GM19239 (cell line): Measurements from ENCODE around the gene SLC7A11.

ENCODE experiments used
- DNase-seq: peaks from one replicate; pipeline ENCODE4 v3.0.0; 2011; ENCODE audit warnings: low spot score; ENCODE audit not compliant: insufficient read length
- FAIRE-seq: peaks from 2 replicates; lab custom pipeline; 2011; peaks lifted over from hg19 to GRCh38; lab: Jason Lieb, UNC

SLC7A11 gene

DNA sequence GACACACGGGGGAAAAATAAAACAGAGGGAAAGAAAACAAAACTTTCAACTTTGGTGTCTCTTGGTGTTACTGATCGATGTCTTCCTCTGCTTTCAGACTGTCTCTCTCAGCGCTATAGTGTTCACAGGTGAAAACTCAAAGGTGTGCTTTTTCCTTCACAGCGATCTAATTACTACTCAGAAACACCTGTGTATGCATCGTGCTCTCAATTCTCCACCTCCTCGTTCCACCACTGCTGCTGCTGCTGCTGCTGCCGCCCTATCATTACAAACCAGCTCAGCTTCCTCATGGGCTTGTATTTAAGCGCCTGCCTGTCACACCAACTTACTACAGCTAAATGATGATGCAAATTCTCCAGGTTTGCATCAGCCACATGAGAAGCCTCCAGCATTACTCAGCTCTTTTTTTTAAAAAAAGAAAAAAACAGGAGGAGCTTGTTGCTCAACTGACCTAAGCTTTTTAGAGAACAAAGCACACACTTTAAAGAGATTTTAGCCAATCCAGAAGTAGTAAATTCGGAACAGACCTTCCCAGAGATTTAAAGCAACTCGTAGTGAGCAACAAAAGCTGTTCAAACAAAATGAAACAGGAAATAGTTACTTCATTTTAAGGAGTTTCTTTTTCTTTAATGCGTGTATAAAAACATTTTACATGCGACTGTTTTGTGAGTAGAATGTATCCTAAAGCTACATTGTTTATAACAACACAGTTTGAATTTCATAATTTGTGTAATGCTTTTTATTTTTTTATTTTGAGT is at the start of gene SLC7A11:
TSS of gene SLC7A11 (minus strand) at position 274 of the 758 bp plus-strand sequence. CDS start 280 bp downstream, outside the sequence.
- FAIRE-seq: peak; percentile 95
- DNase-seq: peak; percentile 25

DNA sequence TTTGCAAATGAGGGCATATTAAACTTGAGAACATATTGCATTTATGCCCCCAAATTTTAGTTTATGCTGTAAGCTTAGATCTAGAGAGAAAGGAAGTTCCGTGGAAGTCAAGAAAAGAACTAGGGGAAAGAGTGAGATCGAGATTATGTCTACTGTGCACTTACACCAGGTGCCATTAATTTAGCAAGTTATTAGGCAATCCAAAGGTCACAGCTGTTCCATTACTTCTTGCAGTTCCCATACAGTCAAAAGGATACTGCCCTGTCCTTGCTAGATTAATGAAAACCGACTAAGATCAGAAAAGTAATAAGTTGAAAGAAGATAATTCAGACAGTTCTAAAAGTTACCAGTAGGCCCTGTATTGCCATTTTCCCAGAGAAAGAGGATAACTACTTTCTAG is 49.3 kb upstream of the SLC7A11 start:
- no peak for DNase-seq
- no peak for FAIRE-seq

DNA sequence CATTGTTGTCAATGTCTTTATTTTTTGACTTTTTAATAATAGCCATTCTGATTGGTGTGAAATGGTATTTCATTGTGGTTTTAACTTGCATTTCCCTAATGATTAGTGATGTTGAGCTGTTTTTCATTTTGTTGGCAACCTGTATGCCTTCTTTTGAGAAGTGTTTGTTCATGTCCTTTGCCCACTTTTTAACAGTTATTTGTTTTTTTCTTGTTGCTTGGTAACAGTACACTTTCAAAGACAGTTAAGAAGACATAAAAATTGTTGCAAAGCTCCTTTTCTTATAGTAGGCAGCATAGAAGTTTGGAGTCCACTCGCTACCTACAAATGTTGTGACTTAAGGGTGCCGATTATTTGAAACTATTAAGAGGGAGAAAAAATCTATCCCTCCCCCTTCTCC is 48.7 kb upstream of the SLC7A11 start:
- FAIRE-seq (no peak), DNase-seq (no peak)

DNA sequence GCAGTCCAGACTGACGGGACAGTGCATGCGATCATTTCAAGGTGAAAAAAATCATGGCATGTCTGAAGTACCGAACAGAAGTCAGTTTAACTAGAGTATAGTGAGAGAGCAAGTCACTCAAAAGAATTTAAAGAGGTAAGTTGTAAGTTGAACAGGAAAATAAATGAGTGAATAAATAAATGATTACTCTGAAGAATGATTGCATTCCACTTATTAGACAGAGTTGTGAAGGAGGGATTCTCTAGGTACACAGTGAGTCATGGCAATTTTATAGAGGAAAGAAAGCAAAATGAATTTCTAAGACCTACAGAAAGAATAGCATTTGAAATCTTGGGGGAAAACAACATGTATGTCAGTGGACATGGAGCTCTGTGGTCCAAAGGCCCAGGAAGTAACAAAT is 37.1 kb upstream of the SLC7A11 start:
- FAIRE-seq: no peak
- no peak for DNase-seq

DNA sequence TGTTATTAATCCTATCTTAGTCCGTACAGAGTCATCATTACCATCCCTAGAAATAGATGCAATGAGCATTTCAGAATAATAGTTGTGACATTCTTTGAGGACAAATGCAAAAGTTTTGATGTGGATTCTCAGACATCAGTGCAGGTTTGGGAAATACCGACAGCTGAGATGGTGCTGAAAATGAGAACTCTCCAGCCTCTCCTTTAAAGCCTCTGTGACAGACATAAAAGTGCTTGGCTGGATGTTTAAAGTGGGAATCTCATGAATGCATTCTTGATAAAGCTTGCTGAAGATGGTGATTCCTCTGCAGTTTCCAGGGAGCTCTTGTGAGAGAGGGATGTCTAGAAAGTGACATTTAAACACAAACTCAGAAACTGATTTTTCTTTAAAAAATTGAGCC is 35.0 kb upstream of the SLC7A11 start:
- FAIRE-seq (no peak), DNase-seq (no peak)

DNA sequence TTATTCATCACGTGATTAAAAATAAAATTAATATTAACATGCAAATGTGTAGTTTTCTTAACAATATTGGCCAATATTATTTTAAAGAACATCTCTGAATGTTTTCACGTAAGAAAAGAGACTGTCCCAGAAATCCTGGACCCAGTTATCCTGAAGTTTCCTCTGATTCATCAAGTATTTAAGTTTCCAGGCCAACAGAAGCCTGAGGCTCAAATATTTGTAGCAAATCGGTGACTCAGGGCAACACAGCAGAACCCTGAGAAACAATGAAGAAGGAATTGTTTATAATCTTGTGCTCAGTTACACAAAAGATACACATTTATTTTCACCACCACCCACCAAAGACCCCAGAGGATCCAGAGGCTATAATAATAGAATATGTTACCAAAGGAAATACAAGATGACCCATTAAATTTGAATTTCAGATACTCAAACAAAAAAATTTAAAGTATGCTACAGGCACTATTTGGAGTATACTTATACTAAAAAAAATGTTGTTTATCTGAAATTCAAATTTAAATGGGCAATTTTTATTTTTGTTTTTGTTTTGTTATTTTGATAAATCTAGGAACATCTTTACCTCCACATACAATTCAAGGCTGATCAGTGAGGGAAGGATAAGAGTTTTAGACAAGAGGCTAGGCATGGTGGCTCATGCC is 33.9 kb upstream of the SLC7A11 start:
- no peak for DNase-seq
- FAIRE-seq: no peak

DNA sequence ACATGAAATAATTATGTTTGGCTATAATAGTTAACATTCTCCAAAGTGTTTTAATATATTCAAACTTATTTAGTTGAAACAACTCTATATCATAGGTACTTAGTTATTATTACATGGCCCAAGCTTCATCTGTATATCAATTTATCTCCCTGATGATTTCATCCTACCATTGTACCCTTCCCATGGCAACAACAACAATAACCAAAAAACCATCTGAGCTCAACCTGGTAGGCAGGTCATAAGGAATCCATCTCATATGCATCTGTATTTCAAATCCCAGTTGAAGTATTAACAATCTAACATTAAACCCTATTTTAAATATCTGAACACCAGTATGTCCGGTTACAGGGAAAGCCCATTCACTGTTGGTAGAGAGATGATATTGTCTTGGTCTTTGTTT is 33.1 kb upstream of the SLC7A11 start:
- no peak for DNase-seq

DNA sequence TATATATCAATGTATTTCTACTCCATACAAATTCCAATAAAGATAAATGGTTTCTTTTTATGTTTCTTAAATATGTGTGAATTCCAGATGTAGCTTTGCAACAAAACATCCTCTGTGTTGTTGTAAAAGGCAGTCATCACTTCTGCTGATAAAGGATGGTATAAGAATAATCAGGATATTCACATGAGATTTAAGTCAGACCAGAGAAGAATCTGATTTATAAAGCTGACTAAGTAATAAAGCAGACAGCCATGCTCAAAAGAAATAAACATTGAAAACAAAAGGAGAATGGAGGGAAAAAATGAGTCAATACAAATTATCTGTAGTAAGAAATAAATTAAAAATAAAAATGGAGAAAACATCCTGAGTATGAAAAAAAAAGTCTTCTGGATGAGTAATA is 27.0 kb upstream of the SLC7A11 start:
- DNase-seq (no peak), FAIRE-seq (no peak)

More for the DNA sequence above, 33.1 kb upstream of the SLC7A11 start:
- no peak for FAIRE-seq

DNA sequence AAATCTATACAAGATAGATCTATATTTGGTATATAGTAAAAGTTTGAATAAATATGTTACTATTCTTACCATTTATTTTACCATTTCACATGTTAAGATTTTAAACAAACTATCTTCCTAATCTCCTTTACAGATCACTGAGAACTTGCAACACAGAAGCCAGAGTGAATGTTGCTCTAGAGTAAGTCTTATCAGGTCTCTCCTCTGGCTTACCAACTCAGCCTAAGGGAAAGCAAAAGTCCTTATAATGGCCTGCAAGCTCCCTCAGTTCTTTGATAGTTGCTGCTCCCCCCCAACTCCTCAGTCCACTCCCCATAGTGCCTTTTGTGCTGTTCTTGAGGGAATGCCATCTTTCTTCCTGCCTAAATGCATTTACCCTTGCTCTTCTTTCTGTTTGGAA is 25.7 kb upstream of the SLC7A11 start:
- FAIRE-seq (no peak), DNase-seq (no peak)

DNA sequence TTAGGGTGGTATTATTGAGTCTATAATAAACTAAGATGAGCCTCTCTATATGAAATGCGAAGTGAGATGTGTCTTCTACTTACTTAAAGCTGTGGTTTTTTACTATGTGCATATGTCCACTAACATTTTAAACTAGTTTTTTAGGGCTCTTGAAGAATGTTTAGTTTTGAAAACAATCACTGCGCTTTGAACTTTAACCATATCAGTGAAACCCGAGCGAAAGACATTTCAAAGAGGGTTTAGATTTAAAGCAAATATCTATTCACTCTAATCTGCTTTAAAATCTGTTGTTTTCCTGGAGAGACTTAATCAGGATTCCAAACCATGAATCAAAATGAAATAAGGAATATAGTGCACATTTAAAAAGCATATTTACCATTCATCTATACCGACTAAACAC is 24.8 kb upstream of the SLC7A11 start:
- FAIRE-seq (no peak), DNase-seq (no peak)

DNA sequence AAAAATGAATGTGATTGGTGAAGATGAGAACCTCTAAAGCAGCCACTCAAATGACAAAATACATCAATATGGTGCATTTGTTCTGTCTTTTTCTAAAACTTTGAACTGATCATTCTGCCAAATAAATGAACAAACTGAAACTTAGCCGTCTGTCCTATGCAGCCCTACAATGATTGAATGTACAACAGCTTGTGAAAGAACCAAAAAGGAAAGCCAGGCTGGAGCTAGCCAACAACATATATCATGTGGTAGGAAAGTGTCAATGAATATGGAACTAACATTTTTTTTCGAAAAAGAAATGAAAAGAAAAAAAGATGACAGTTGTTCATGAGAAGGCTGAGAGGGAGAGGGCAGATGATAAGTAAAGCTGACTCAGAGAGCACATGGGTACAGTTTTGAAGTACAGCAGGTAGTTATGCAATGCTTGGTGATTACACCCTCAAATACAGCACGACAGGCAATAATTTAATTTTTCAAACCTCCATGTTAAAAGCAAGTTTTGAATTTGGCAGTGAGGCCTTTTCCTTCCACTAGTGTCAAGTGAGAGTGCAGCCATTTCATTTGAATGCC is 21.2 kb upstream of the SLC7A11 start:
- DNase-seq: no peak
- FAIRE-seq: no peak

DNA sequence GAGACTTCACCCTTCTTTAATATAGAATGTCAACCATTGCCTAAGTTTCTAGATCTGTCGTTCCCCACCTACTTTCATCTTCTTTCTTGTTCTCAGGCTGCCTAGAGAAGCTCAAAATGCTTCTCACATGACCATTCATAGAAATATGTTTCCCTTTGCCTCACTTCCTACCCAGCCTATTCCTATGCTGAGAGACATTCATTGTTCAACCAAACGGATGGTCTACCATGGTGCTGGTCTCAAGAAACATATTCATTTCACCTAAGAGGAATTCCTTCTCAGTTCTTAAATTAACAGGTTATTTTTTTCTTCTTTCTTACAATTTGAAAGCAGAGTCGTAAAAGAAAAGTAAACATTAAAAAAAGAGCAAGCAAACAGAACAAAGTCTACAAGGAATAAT is 20.3 kb upstream of the SLC7A11 start:
- no peak for DNase-seq
- FAIRE-seq: no peak

DNA sequence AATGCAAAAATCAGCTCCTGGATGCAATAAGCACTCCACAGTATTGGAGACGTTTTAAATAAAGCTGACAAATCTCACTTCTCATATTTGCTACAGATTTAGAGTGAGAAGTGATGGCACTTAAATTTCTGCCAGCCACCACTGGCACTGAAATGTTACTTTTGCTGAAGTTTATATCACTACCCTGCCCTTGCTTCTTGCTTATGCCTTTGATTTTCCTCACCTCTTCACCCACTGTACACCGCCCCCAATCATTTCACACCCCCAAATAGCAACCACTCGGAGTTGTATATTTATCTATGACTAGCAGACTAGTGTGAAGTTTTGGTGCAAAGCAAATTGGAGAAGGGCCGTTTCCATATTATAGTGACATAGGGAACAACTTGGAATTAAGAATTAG is 19.9 kb upstream of the SLC7A11 start:
- FAIRE-seq (no peak), DNase-seq (no peak)

DNA sequence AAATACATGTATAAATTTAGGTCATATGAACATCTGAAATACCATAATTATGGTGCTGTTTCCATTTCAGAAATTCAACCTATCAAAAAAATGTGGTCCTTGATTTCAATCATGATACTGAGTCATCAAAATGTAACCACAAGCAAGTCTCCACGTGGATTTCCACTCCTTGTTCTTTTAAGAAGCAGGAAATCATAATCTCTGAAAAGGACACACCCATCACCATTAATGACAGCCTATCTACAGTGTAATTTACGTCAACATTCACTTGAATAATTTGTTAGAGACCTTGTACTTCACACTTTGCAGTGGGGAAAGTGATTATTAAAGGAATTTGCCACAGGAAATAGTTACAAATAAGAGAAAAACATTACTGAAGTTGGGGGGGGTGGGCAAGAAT is 17.7 kb upstream of the SLC7A11 start:
- DNase-seq: no peak
- no peak for FAIRE-seq

DNA sequence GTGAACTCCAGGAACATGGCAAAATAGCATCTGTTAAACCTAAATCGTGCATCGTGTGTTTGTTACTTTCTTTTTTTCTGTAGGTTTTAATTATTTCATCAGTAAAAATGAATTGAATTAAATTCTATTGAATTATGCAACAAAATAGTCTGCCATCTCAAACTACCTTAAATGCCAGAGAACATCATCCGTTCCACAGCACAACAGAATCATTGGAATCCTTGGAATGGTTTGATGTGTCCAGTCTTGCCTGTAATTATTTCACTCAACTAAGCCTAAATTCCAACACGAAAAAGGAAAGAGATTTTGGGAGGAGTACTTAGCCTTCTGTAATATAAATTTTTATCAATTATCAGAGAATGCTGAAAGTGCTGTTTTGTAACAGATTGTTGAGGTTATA is 17.1 kb upstream of the SLC7A11 start:
- FAIRE-seq (no peak), DNase-seq (no peak)

DNA sequence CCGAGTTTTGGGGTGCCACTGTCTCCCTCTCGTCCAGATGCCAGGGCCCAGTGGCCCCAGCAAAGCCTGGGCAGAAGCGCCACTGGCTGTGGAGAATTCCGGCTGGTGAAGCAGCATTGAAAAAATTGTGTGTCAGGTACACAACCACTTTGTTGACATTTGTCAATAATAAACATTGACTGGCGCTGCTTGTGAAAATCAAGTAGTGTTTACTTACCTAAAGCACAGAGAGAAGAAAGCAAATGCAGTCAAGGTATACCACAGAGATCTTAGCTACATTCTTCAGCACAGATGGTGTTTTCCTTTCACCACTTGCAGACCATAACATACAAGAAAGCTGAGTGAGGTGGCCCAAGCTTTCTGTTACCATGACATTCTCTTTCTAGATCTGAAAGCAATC is 14.5 kb upstream of the SLC7A11 start:
- DNase-seq: no peak

DNA sequence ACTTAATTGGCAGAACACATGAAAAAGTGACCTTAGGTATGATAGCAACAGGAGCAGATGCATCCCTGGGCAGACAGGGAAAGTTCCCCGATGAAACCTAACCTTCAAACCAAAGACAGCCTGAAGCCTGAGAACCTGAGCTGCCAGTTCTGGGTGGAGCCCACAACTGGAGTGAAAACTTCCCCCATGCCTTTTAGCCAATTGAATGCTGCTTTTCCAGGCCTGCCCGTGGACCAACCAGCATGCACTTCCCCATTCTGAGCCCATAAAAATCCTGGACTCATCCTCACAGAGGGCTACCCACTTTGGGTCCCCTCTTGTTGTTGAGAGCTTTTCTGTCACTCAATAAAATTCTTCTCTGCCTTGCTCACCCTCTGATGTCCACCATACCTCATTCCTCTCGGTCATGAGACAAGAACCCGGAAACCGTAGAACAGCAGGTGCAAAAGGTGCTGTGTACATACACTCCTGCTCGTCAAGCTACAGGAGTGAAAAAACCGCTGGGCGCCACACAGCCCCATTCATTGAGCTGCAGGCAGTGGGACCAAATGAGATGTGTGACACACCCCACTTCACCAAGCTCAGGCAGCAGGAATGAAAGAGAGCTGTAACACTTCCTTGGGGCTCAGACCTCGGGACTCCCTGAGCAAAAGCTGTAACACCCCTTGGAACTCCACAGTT is 13.9 kb upstream of the SLC7A11 start:
- FAIRE-seq (no peak), DNase-seq (no peak)

More for the DNA sequence above, 14.5 kb upstream of the SLC7A11 start:
- FAIRE-seq: no peak

DNA sequence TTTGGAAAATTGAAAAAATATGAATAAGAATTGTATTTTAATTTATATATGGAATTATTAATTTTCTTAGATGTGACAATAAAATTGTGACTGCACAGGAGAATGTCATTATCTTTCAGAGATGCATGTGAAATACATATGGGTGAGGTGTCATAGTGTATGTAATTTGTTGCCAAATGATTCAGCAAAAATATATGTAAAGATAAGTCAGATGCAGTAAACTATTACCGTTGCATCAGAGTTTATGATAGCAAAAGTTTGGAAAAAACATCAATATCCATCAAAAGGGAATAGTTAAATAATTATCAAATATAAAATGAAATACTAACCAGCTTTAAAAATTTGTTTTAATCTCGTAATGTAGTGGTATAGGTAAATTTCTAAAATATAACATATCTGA is 10.4 kb upstream of the SLC7A11 start:
- FAIRE-seq: no peak
- no peak for DNase-seq

DNA sequence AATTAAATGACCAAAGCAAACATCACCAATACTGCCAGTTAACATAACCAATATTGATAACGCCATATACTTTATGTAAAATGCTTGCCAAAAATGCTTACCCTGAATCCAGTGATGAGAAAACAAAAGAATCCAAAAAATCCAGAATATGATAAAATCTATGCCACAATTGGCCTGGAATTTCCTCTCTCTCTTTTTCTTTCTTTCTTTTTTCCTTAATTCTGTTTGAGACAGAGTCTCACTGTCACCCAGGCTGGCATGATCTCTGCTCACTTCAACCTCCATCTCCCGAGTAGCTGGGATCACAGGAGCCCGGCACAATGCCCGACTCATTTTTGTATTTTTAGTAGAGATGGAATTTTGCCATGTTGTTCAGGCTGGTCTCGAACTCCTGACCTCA is 9.8 kb upstream of the SLC7A11 start:
- FAIRE-seq: no peak
- no peak for DNase-seq

DNA sequence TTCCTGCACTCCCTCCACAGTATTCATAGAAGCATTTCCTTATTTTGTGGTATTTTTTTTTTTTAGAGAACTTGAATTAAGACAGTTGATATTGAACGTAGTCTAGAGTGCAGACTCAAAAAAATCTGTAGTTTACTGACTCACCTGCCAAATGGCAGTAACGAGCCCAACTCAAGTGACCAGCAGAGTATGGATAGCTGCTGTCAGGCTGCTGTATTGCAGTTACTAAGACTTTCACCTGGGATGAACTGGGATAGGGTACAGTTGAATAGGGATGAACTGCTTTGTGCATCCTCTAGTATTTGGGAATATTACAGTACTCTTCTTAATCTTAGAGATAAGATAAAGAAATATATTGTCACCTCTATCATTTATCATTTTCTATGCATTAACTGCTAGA is 7.0 kb upstream of the SLC7A11 start:
- DNase-seq: no peak
- no peak for FAIRE-seq

DNA sequence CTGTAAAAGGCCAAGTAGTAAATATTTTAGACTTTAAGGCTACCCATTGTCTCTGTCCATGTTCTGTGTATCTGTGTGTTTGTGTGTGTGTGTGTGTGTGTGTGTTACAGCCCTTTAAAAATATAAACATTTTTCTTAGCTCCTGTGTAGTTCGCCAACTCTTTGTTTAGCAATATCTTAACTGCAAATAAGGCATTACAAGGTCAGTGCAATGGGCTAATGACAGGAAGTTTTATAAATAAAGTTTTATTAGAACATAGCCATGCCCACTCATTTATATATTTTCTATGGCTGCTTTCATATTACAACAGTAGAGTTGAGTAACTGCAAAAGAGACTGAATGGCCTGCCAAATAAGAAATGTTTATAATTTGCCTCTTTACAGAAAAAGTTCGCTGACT is 5.9 kb upstream of the SLC7A11 start:
- FAIRE-seq (no peak), DNase-seq (no peak)
